Measurements from ENCODE around the gene DMD. TPM values are rescaled to one million over a fixed set of nuclear protein-coding genes. Genes with fewer than 3 reads are reported as not detected.

The DMD gene
- total RNA-seq, 2 experiments from 2014 or later: 0.27 to 0.49 TPM

DNA sequence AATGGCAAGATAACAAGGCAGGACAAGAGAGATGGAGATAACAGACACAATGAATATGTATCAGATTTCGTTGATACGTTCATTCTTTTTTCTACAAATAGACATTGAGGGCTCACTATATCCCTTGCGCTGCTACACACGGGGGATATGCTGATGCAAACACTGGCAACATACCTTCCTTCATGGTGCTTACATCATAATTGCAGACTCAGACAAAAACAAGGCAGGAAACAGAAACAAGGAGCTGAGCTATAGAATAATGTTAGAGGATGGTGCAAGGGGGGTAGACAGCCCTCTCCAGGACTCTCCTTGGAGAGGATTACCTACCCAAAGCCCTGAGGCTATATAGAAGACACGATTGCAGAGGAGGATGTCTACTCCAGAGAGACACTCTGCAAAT lies 1069.5 kb downstream of the DMD start:
- intact Hi-C loops (cut with micrococcal nuclease): no loop called here
- Mint-ChIP-seq H3K4me1 (ENCODE audit: low read depth) (no peaks in the 10 kb centered on the region), H3K27me3 (no peaks in the 10 kb centered on the region), H3K36me3 (ENCODE audit: low read depth) (no peaks in the 10 kb centered on the region), H3K9me3 (no peaks in the 10 kb centered on the region), H3K4me3 (no peak overlapping the region), H3K27ac (no peak overlapping the region)
- ChIA-PET POLR2A (no interaction called here), CTCF (no interaction called here)
- DNase-seq (no peak), ATAC-seq (no peak)
- TF ChIP-seq, protein P1, sequence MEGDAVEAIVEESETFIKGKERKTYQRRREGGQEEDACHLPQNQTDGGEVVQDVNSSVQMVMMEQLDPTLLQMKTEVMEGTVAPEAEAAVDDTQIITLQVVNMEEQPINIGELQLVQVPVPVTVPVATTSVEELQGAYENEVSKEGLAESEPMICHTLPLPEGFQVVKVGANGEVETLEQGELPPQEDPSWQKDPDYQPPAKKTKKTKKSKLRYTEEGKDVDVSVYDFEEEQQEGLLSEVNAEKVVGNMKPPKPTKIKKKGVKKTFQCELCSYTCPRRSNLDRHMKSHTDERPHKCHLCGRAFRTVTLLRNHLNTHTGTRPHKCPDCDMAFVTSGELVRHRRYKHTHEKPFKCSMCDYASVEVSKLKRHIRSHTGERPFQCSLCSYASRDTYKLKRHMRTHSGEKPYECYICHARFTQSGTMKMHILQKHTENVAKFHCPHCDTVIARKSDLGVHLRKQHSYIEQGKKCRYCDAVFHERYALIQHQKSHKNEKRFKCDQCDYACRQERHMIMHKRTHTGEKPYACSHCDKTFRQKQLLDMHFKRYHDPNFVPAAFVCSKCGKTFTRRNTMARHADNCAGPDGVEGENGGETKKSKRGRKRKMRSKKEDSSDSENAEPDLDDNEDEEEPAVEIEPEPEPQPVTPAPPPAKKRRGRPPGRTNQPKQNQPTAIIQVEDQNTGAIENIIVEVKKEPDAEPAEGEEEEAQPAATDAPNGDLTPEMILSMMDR (IDR thresholded peaks at IDR 0.05): no peak

- CTCF ChIA-PET: no interaction called here
- intact Hi-C loops (cut with micrococcal nuclease): no loop called here
- no peak for ATAC-seq
- no peak overlapping the region for H3K27ac Mint-ChIP-seq
- H3K4me3 Mint-ChIP-seq: no peak overlapping the region
- TF ChIP-seq, protein P1 (IDR thresholded peaks at IDR 0.05): no peak
- POLR2A ChIA-PET: no interaction called here
- DNase-seq: no peak
- no peaks in the 10 kb centered on the region for H3K4me1 Mint-ChIP-seq (ENCODE audit: low read depth)
- H3K9me3 Mint-ChIP-seq: no peaks in the 10 kb centered on the region
- no peaks in the 10 kb centered on the region for H3K27me3 Mint-ChIP-seq
- H3K36me3 Mint-ChIP-seq (ENCODE audit: low read depth): no peaks in the 10 kb centered on the region
Measured at GRCh38 chrX:32139476-32139875, 1071.9 kb downstream of the DMD start.

DNA sequence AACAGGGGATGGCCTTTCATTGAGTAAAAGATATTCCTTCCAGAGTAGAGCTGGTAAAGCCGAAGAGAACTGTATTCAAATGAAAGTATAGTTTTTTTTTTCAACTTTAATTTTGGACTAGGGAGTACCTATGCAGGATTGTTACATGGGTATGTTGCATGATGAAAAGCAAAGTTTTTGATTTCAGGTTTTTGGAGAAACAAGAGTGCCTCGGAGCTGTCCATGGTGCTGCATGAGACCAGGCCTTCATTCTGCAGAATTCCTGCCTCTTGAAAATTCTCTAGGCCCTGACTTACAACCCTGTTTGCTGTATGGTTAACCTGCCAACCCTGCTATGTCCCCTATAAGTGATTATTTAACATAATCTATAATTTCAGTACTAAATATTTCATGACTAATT lies 1073.8 kb downstream of the DMD start:
- ATAC-seq (no peak), DNase-seq (peak; percentile 1)
- no peak overlapping the region for H3K27ac Mint-ChIP-seq
- H3K27me3 Mint-ChIP-seq: no peaks in the 10 kb centered on the region
- POLR2A ChIA-PET: no interaction called here
- H3K4me1 Mint-ChIP-seq (ENCODE audit: low read depth): no peaks in the 10 kb centered on the region
- TF ChIP-seq, protein P1 (IDR thresholded peaks at IDR 0.05): no peak
- CTCF ChIA-PET: no interaction called here
- H3K9me3 Mint-ChIP-seq: no peaks in the 10 kb centered on the region
- no peak overlapping the region for H3K4me3 Mint-ChIP-seq
- H3K36me3 Mint-ChIP-seq (ENCODE audit: low read depth): no peaks in the 10 kb centered on the region
- intact Hi-C loops (cut with micrococcal nuclease): no loop called here

DNA sequence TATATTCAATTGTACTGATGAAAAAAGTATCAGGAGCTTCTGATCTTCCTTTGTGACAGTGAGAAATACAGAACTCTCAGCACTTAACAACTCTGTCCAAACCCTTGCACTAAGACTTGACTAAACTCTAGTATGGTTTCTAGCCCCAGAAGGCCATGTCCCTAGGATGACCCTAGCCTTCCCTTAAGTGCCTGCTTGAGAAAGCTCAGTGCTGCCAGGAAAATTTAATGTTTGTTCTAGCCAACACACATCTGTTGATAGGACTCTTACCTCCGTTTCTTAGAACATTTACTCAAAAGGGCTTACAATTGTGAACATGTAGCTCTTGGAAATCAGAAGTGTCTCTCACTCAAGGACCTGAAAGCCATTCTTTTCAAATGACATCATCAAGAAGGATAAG lies 1084.4 kb downstream of the DMD start:
- ChIA-PET CTCF (no interaction called here), POLR2A (no interaction called here)
- DNase-seq (no peak), ATAC-seq (no peak)
- H3K27ac Mint-ChIP-seq: no peak overlapping the region
- H3K36me3 Mint-ChIP-seq (ENCODE audit: low read depth): no peaks in the 10 kb centered on the region
- H3K27me3 Mint-ChIP-seq: no peaks in the 10 kb centered on the region
- TF ChIP-seq, protein P1 (IDR thresholded peaks at IDR 0.05): no peak
- intact Hi-C loops (cut with micrococcal nuclease): no loop called here
- no peak overlapping the region for H3K4me3 Mint-ChIP-seq
- H3K4me1 Mint-ChIP-seq (ENCODE audit: low read depth): no peaks in the 10 kb centered on the region
- no peaks in the 10 kb centered on the region for H3K9me3 Mint-ChIP-seq

DNA sequence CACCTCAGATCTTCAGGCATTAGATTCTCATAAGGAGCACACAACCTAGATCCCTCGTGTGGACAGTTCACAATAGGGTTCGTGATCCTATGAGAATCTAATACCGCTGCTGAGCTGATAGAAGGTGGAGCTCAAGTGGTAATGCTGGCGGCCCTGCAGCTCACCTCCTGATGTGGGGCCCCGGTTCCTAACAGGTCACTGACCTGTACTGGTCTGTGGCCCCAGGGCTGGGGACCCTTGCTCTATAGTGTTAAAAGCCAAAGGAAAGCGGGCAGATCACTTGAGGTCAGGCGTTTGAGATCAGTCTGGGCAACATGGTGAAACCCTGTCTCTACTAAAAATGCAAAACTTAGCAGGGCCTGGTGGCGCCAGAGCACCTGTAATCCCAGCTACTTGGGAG lies 1092.5 kb downstream of the DMD start:
- Mint-ChIP-seq H3K27ac (no peak overlapping the region), H3K27me3 (no peaks in the 10 kb centered on the region), H3K4me1 (ENCODE audit: low read depth) (no peaks in the 10 kb centered on the region), H3K36me3 (ENCODE audit: low read depth) (no peaks in the 10 kb centered on the region), H3K4me3 (no peak overlapping the region), H3K9me3 (peaks cover 2% of the 10 kb centered on the region)
- intact Hi-C loops (cut with micrococcal nuclease): no loop called here
- ChIA-PET POLR2A (no interaction called here), CTCF (no interaction called here)
- ATAC-seq: no peak
- TF ChIP-seq, protein P1 (IDR thresholded peaks at IDR 0.05): no peak
- no peak for DNase-seq
